ENCODE data around the gene RFX8.

Gene RFX8

GRCh38 chr2:101349893-101350662 is 124.8 kb downstream of the RFX8 start:
- Histone ChIP-seq H3K27ac (no peak overlapping the region), H3K4me2 (no peak overlapping the region), H3K9ac (no peak overlapping the region), H3K27me3 (no peaks in the 10 kb centered on the region), H3K4me1 (no peaks in the 10 kb centered on the region), H3K36me3 (no peaks in the 10 kb centered on the region), H3K4me3 (no peak overlapping the region), H4K20me1 (no peaks in the 10 kb centered on the region), H3K9me3 (no peaks in the 10 kb centered on the region)
- no peak for TF ChIP-seq Cebpa-rat (IDR thresholded peaks at IDR 0.05)

GRCh38 chr2:101348883-101349282 is 126.0 kb downstream of the RFX8 start:
- Histone ChIP-seq H4K20me1 (no peaks in the 10 kb centered on the region), H3K4me1 (no peaks in the 10 kb centered on the region), H3K9ac (no peak overlapping the region), H3K27ac (no peak overlapping the region), H3K27me3 (no peaks in the 10 kb centered on the region), H3K36me3 (no peaks in the 10 kb centered on the region), H3K4me2 (no peak overlapping the region), H3K9me3 (no peaks in the 10 kb centered on the region), H3K4me3 (no peak overlapping the region)
- no peak for TF ChIP-seq Cebpa-rat (IDR thresholded peaks at IDR 0.05)

Measured in BLaER1 (cell line).